Nucleus accumbens (tissue), 56 donors: Measurements from ENCODE around the gene CAD.
"Not testable (repeated sequence)": the region's sequence is repeated elsewhere in the genome, so short reads cannot be mapped to it uniquely, and the experiment has no call there.

Experiments used
- DNase-seq, 56 donors: peaks; one replicate each; lab custom pipeline; 2025; lab: John Stamatoyannopoulos, UW

Gene CAD

GRCh38 chr2:27198068-27198467 is 19.1 kb upstream of the CAD start:
- DNase-seq, result not testable (repeated sequence)

- DNase-seq, result no peak
These were observed 18.5 kb upstream of the CAD start for GRCh38 chr2:27198627-27199026.

GRCh38 chr2:27199241-27199640 is 17.9 kb upstream of the CAD start:
- no peak for DNase-seq

DNA sequence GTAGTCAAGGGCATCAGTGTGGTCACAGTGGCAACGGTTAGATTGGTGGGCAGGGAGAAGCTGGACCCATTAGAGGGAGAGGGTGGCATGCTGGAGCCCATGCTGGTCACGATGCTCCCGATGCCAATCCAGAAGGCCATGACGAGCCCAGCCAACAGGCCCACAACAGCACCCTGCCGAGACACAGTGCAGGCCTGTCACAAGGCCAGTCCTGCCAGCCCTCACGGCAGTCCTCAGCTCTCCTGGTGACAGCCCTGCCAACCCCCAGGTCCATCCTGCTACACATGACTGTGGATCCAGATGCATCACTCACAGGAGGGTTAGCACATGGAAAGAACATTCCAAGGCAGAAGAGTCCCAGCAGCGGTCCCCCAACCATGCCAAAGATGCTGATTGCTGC is 15.5 kb upstream of the CAD start:
- no peak for DNase-seq

- peak in 7 of 56 donors; percentile 2 to 21 (median 8) for DNase-seq
These were observed 14.3 kb upstream of the CAD start for GRCh38 chr2:27202854-27203253.

DNA sequence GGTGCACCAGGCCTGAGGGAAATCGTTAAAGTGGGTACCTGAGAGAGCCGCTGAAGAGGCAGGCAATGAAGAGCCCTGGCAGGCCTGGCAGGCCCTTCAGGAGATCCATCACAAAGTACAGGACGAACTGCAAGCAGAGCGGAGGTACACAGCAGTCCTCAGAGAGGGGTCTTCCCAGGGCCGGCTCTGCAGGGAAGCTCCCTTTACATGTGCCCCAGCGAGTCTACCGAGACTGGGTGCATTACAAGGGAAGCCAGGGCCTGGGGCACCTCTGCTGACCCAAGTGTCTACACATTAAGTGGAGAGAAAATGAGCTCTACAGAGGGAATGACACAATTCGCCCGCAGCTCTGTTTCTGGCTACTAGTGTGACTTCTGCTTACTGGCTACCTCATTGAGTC is 13.4 kb upstream of the CAD start:
- no peak for DNase-seq

DNA sequence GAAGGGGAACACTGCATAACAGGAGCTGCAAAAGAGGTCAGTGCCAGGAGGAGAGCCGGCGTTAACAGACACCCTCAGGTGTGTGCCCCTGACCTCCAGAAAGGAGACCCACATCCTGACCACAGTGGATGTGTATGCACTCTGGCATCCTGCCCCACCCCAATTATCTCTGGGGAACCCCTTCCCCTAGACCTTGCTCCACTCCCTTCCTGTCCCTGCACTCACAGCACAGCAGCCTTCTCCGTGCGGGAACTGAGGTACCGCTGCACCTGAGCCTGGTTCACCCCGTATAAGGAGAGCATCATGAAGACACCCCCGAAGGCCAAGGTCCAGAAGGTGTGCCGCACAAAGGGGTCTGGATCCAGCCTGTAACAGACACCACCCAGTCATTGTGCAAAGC is 12.6 kb upstream of the CAD start:
- no peak for DNase-seq

DNA sequence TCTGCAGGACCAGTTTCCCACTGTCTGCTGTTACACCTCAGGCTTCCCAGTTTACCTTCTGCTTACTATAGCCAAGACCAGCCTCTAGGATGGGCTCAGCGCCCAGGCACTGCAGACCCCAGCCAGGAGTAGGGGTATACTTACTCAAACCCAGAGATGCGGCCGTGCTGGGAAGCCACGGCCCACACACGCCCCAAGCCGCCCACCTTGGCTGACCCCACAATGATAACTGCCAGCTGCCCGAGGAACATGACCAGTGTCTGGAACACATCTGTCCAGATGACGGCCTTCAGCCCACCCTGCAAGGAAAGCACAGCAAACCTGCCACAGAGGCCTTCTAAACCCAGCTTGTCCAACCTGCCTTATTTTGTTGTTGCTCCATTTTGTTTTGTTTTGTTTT is 12.0 kb upstream of the CAD start:
- no peak for DNase-seq

DNA sequence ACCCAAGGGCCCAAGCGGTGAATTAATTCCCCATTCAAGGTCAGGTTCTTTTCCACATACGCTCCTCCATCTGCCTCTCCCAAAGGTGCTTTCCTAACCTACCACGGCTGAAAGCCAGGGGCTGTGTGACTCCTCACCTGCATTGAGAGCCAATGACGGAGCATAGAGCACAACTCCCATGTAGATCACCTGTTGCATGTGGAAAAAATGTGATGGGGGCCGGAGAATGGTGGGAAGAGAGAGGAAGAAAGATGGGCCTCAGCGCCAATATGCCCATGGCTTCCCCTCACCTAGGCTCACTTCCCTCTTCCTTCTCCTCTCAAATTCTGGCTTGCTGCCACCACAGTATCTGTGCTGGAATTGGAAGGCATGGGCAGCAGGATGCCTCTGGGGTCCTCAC is 10.8 kb upstream of the CAD start:
- no peak for DNase-seq

DNA sequence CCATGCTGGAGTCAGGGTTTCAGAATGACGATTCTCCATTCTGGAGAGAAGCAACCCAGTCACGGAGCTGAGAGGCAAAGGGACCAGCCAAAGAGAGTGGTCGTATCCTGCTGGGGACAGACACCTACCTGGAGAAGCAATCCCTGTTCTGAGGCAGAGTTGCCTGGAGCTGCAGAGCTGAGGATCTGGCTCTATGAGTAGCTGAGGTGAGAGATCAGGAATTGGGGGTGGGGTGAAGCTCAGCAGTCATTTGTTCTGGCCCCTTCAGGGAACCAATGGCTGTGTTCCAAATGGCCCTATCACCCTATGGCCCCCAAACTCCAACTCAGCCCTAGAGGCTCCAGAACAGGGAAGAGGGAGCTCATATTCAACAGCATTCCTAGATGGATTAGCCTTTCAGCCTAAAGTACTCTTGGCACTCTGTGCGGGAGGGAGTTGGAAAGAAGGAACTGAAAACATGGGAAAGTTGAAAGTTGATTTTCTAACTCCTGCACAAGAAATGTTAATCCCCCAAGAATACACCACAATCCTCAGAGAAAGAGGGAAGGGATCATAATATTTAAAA is 8.6 kb upstream of the CAD start:
- no peak for DNase-seq

GRCh38 chr2:27209621-27210401 is 7.4 kb upstream of the CAD start:
- no peak for DNase-seq

GRCh38 chr2:27211241-27211942 is 5.8 kb upstream of the CAD start:
- DNase-seq, result peak in 3 of 56 donors; percentile 54 to 62 (median 58)

- DNase-seq, result peak; percentile 22 to 99 (median 90)
These were observed 5.1 kb upstream of the CAD start, which contains the start of the genes ATRAID and SLC5A6 for GRCh38 chr2:27211943-27212625. TSS of gene ATRAID (plus strand) at chr2:27212041. CDS start at chr2:27212369, 328 bp downstream. TSS of gene SLC5A6 (minus strand) at chr2:27212268. CDS start at chr2:27207650, 4,618 bp downstream.

DNA sequence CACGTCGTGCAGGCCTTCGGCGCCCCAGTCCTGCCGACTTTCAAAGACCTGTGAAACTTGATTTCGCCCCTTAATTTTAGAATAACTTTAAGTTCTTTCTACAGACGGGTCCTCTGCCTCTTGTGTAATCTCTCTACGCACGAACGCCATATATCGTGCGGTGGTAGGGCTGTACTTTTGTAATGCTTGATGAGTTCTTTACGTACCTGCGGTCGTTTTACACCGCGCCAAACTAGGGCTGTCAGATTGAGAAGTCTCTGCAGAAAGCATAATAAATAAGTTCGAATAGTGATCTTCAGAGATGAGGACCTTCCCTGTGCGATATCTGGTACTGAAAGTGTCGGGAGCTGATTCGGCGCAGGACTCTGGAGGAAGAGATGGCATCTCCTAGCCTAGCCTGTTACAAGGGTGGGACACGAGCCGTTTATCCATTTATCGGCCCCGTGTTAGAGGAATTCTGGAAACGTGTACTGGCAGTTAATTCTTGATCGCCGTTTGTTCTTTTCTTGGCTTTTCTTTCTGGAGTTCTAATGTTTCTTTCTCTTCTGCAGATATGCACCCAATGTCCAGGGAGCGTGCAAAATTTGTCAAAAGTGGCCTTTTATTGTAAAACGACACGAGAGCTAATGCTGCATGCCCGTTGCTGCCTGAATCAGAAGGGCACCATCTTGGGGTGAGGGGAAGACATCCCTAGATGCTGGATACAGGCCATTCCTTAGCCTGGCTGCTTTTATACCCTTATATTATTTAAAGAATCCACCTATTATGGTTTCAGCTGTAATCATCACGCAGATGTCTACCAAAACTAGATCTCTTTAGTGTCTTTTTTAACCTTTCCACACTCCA is 4.3 kb upstream of the CAD start:
- DNase-seq, result peak in 4 of 56 donors; percentile 21 to 59 (median 30)

DNA sequence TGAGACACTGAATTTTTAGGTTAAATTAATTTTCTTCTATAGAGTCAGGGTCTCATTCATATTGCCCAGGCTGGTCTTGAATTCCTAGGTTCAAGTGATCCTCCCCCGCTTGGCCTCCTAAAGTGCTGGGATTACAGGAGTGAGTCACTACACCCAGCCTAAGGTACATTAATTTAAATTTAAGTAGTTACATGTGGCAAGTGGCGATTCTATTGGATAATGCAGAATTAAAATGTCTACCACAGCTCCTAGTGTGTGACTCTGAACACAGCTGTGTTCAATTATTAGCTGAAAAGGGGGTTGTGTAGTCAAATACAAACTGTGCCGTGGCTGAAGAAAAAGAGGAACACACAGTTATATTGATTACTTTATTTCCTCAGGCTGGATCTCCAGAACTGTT is 2.2 kb upstream of the CAD start:
- no peak for DNase-seq

- DNase-seq, result no peak
These were observed 592 bp upstream of the CAD start for GRCh38 chr2:27216416-27217137.

DNA sequence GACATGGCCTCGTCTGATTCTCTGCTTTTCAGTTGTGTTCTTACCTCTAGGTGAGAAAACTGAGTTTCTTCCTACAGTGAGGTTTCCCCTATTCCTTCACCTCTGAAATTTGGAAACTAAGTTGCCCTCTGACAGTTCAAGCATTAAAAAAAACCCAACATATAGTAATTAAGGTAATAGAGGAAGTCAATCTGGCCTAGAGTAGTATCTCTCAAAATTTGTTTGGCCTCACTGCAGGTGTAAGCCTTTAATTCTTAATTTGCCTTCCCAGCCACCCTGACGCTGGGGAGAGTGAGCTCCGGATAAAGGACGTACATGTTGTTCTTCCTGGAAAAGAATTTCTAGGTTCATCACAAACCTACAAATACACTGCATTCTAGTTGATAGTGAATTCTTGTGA is 1.4 kb downstream of the CAD start:
- DNase-seq, result no peak

DNA sequence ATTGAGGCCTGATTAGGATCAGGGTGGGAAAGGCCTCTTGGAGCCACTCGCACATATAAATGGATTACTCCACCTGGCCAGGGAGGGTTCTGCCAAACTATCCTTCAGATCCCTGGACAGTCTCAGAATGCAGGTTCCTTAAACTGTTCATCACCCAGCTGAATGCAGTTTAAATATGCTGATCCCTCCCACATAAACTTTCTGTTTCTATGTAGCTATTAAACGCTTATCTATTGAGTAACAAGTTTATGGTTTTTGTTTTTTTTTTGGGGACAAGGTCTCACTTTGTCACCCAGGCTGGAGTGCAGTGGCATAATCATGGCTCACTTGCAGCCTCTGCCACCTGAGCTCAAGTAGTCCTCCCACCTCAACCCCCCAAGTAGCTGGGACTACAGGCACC is 1.9 kb downstream of the CAD start:
- DNase-seq, result no peak

DNA sequence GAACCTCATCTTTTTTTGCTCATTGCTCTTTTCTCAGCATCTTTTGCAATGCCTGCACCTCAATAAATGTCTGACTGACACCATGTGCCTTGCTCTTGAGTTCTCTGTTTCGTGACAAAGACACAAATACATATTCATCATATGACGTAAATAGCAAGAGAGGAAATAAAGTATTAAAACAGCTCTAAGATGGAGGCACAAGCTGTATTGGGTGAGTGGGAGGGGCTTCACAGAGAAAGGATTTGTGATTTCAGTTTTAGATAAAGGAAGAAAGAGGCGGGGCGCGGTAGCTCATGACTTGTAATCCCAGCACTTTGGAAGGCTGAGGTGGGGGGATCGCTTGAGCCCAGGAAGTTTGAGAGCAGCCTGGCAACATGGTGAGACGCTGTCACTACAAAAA is 2.9 kb downstream of the CAD start:
- DNase-seq, result no peak
